PC-3 (cell line): ENCODE results near the gene DYNLRB2. TPM values are rescaled to one million over a fixed set of nuclear protein-coding genes. Genes with fewer than 3 reads are reported as not detected.

Experiments
- ATAC-seq: fragments of 200-7000 bp; cut with Tn5 transposase; 2 replicates; pipeline ENCODE4 v1.9.1; 2020; ENCODE audit warnings: mild to moderate bottlenecking, moderate library complexity
- BruUV-seq: library from RNA; stranded (reverse); fragments of 400-500 nt; replicated peaks from 2 replicates; lab custom pipeline; 2021; lab: Mats Ljungman, UMichigan
- CTCF ChIA-PET: fragments of 300-600 bp; sonication (Branson Sonifier 250); formaldehyde crosslinking; loops from one replicate; lab custom pipeline; 2022; ENCODE audit warnings: antibody characterized with exemption; lab: Charles Lee
- POLR2A ChIA-PET: fragments of 300-600 bp; sonication (Branson Sonifier 250); formaldehyde crosslinking; loops from one replicate; lab custom pipeline; 2022; ENCODE audit warnings: antibody characterized with exemption; ENCODE audit not compliant: unreplicated experiment; lab: Charles Lee
- DNase-seq: peaks from one replicate; pipeline ENCODE4 v3.0.0-alpha.2; 2015
- H2AFZ ChIP-seq: fragments of 300-600 bp; sonication (generic); 2 replicates; pipeline ENCODE4 v1.6.0; 2016; ENCODE audit warnings: antibody characterized with exemption, low read length
- H3F3A ChIP-seq: fragments of 300-600 bp; sonication (generic); one replicate; pipeline ENCODE4 v1.6.0; 2017; ENCODE audit warnings: antibody characterized with exemption, low read length, control low read depth, mild to moderate bottlenecking; ENCODE audit not compliant: unreplicated experiment
- H3K27ac ChIP-seq: fragments of 300-600 bp; sonication (generic); 2 replicates; pipeline ENCODE4 v1.5.1; 2016; ENCODE audit warnings: mild to moderate bottlenecking, low read length
- H3K27me3 ChIP-seq: fragments of 300-600 bp; sonication (generic); 2 replicates; pipeline ENCODE4 v1.6.1; 2016; ENCODE audit warnings: low read length, mixed read lengths
- H3K36me3 ChIP-seq: fragments of 300-600 bp; sonication (generic); 2 replicates; pipeline ENCODE4 v1.6.1; 2016; ENCODE audit warnings: low read depth, mixed run types, low read length, mixed read lengths
- H3K4me1 ChIP-seq: fragments of 300-600 bp; sonication (generic); 2 replicates; pipeline ENCODE4 v1.5.1; 2016; ENCODE audit warnings: low read length; ENCODE audit not compliant: insufficient read depth
- H3K4me2 ChIP-seq: fragments of 300-600 bp; sonication (generic); 2 replicates; pipeline ENCODE4 v1.6.0; 2016; ENCODE audit warnings: low read length
- H3K4me3 ChIP-seq: fragments of 300-600 bp; sonication (generic); 2 replicates; pipeline ENCODE4 v1.5.1; 2016; ENCODE audit warnings: mild to moderate bottlenecking, low read length, mixed read lengths
- H3K79me2 ChIP-seq: fragments of 300-600 bp; sonication (generic); 2 replicates; pipeline ENCODE4 v1.6.1; 2017; ENCODE audit warnings: low read length, mixed read lengths
- H3K9ac ChIP-seq: fragments of 300-600 bp; sonication (generic); 2 replicates; pipeline ENCODE4 v1.6.0; 2016; ENCODE audit warnings: mild to moderate bottlenecking, low read length
- H3K9me2 ChIP-seq: fragments of 300-600 bp; sonication (generic); replicated peaks from 2 replicates; pipeline ENCODE4 v1.6.1; 2016; ENCODE audit warnings: mixed run types, low read length, mixed read lengths
- H3K9me3 ChIP-seq: fragments of 300-600 bp; sonication (generic); 2 replicates; pipeline ENCODE4 v1.6.1; 2016; ENCODE audit warnings: low read length, mixed read lengths
- H4K20me1 ChIP-seq: fragments of 300-600 bp; sonication (generic); 2 replicates; pipeline ENCODE4 v1.6.1; 2016; ENCODE audit warnings: low read length, mixed read lengths
- CTCF ChIP-seq: fragments of 300-600 bp; sonication (generic); conservative IDR thresholded peaks from 2 replicates; pipeline ENCODE4 v1.5.1; 2017; ENCODE audit warnings: antibody characterized with exemption, low read depth, mild to moderate bottlenecking, low read length
- EZH2 ChIP-seq: fragments of 300-600 bp; sonication (generic); IDR thresholded peaks from one replicate; pipeline ENCODE4 v1.6.1; 2017; ENCODE audit warnings: antibody characterized with exemption, mild to moderate bottlenecking, low read length; ENCODE audit not compliant: unreplicated experiment
- EZH2phosphoT487 ChIP-seq: fragments of 300-600 bp; sonication (generic); IDR thresholded peaks from 2 replicates; pipeline ENCODE4 v1.6.1; 2018; ENCODE audit warnings: mild to moderate bottlenecking, antibody characterized with exemption, low read length, borderline replicate concordance
- intact Hi-C: fragments of 100-400 bp; cut with micrococcal nuclease; formaldehyde crosslinking; loops from 2 replicates; pipeline ENCODE4 v1.9.0; 2023
- total RNA-seq: library from RNA; depleted of rRNA; stranded (reverse); fragments of >200 nt; gene quantifications from 2 replicates; pipeline ENCODE4 v1.2.3, GENCODE V29; 2014

The DYNLRB2 gene
- total RNA-seq, 1 experiment from 2014 or later, result 1.3 TPM

- H3K9me3 ChIP-seq, result no peaks in the 10 kb centered on the region
- no peak overlapping the region for H3K27ac ChIP-seq
- H3K9me2 ChIP-seq, result no peaks in the 10 kb centered on the region
- TF ChIP-seq CTCF (no peak), EZH2phosphoT487 (no peak), EZH2 (no peak)
- peaks cover 30% of the 10 kb centered on the region for H3K27me3 ChIP-seq
- no peak overlapping the region for H2AFZ ChIP-seq
- no peak for DNase-seq
- no peak overlapping the region for H3K9ac ChIP-seq
- no peaks in the 10 kb centered on the region for H3K36me3 ChIP-seq
- intact Hi-C loops, result no loop called here
- H3F3A ChIP-seq, result no peaks in the 10 kb centered on the region
- BruUV-seq, result no TSS peak
- H3K4me2 ChIP-seq, result no peak overlapping the region
- H3K79me2 ChIP-seq, result no peaks in the 10 kb centered on the region
- no peak overlapping the region for H3K4me3 ChIP-seq
- ChIA-PET CTCF (no interaction called here), POLR2A (no interaction called here)
- no peaks in the 10 kb centered on the region for H3K4me1 ChIP-seq
- no peaks in the 10 kb centered on the region for H4K20me1 ChIP-seq
- ATAC-seq, result no peak
Measured at GRCh38 chr16:80519189-80519588, 21.6 kb upstream of the DYNLRB2 start.

- no peaks in the 10 kb centered on the region for H3K9me3 ChIP-seq
- no peak overlapping the region for H3K4me3 ChIP-seq
- BruUV-seq, result no TSS peak
- H2AFZ ChIP-seq, result no peak overlapping the region
- no peak overlapping the region for H3K27ac ChIP-seq
- ATAC-seq (no peak), DNase-seq (no peak)
- no peaks in the 10 kb centered on the region for H4K20me1 ChIP-seq
- no peaks in the 10 kb centered on the region for H3K9me2 ChIP-seq
- intact Hi-C loops, result no loop called here
- TF ChIP-seq EZH2 (no peak), CTCF (no peak), EZH2phosphoT487 (no peak)
- CTCF ChIA-PET, result no interaction called here
- no peaks in the 10 kb centered on the region for H3F3A ChIP-seq
- no peaks in the 10 kb centered on the region for H3K79me2 ChIP-seq
- H3K36me3 ChIP-seq, result no peaks in the 10 kb centered on the region; the same call in 1 of the 2 replicates
- H3K27me3 ChIP-seq, result no peaks in the 10 kb centered on the region
- H3K4me2 ChIP-seq, result no peak overlapping the region
- H3K9ac ChIP-seq, result no peak overlapping the region
- H3K4me1 ChIP-seq, result 0 out of 2 replicates have a peak, but pooled peaks cover 4% of the 10 kb centered on the region
- POLR2A ChIA-PET, result no interaction called here
Measured at GRCh38 chr16:80525420-80525819, 15.4 kb upstream of the DYNLRB2 start.

GRCh38 chr16:80526418-80527061 lies 14.3 kb upstream of the DYNLRB2 start:
- peak overlapping the region; percentile 71 for H3K4me2 ChIP-seq
- H3K9me2 ChIP-seq, result no peaks in the 10 kb centered on the region
- DNase-seq (peak; percentile 71), ATAC-seq (no peak)
- H2AFZ ChIP-seq, result peak overlapping the region; percentile 71
- H3K36me3 ChIP-seq, result no peaks in the 10 kb centered on the region; the same call in 1 of the 2 replicates
- H3K9me3 ChIP-seq, result no peaks in the 10 kb centered on the region
- no peaks in the 10 kb centered on the region for H3F3A ChIP-seq
- TF ChIP-seq CTCF (peak; percentile 75), EZH2phosphoT487 (no peak)
- POLR2A ChIA-PET, result interaction anchor here (0.6 kb wide), 1 partner anchor 463 kb away, joined by 4 read pairs; no protein-coding TSS in a partner anchor
- no peaks in the 10 kb centered on the region for H3K79me2 ChIP-seq
- H4K20me1 ChIP-seq, result no peaks in the 10 kb centered on the region
- intact Hi-C loops, result no loop called here
- 0 out of 2 replicates have a peak, but pooled peaks cover 4% of the 10 kb centered on the region for H3K4me1 ChIP-seq
- no peak overlapping the region for H3K9ac ChIP-seq
- H3K4me3 ChIP-seq, result peak overlapping the region; percentile 38; the same call in 1 of the 2 replicates
- no TSS peak for BruUV-seq
- no peaks in the 10 kb centered on the region for H3K27me3 ChIP-seq
- CTCF ChIA-PET, result interaction anchor here (0.6 kb wide), 2 partner anchors 141 to 319 kb away, joined by 3 to 4 read pairs; no protein-coding TSS in a partner anchor
- H3K27ac ChIP-seq, result no peak overlapping the region
